ENCODE measurements around the gene CHD9NB.

CHD9NB gene

DNA sequence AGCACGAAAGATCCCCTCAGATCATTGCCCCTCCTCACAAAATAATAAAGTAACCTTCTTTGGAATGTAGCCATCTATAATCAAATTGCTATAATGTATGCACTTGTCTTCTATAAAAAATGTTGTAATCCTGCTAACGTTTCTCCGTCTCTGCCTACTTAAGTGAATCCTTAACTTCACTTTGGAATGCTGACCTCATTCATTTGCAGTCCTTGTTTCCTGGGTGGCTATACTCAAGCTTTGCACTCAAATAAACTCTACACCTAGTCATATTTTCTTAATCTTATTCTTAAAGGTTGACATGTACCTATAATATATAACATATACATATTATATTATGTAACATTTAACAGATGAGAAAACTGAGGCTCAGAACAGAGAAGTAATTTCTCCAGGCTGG, 22.7 kb downstream of the CHD9NB start:
- DNase-seq (ENCODE audit: low read depth): no peak

- no peak for DNase-seq (ENCODE audit: low read depth)
Observed at GRCh38 chr16:53024045-53024444, 28.7 kb downstream of the CHD9NB start.

DNA sequence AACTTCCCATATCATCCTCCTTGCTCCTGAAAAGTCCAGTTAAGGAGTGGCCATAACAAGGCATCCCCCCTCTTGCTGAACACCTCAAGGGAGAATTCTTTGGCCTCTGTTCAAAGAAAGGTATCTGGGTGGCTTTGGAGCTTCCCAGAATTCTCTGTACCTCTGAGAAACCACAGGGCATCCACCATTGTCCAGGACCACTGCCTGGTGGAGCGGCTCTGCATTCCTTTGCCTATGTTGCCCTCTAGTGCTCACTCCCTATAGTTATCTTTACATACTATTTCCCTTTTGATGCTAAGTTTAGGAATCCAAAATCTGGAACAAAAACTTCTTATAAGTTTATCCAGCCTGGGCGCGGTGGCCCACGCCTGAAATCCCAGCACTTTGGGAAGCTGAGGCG, 30.3 kb downstream of the CHD9NB start:
- no peak for DNase-seq (ENCODE audit: low read depth)

DNA sequence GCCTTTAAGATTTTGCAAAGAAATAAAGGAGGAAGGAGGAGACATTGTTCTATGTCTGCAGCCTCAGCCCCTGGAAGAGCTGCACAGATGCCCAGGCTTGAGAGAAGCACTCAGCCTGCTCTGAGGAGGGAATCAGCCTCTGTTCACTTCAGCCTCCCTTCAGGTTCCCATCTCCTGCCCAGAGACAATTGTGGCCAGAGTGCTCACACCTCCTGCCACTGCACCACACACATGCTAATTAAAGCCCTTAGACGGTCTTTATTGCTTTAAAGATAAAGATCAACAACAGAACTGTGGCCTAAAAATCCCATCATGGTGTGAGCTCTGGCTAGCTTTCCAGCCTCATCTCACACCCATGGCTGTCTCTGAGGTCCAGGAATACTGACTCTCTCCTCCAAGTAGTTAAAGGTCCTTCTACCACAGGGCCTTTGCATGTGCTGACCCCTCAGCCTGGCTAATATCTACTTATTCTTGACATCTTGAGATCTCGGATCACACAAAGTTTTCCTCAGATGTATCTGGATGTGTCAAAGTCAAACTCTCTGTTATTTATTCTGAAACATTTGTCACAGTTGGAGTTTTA, 33.8 kb downstream of the CHD9NB start:
- no peak for DNase-seq (ENCODE audit: low read depth)

DNA sequence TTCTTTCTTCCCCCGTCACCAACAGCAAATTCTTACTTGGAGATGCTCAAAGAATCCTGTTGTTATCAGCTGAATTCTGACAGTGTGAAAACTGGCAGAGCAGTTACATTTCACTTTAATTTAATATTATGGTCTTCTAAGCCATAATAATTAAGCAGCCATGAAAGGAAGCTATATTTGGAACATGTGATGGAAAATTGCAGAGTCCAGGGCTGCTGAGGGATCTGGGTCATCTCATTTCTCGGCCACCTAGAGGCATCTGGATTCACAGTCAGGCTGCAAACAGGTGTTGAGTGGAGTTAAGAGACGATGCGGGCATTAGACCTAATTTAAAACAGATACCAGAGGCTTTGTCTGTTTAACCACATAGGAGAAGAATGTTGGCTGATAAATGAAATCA, 38.4 kb downstream of the CHD9NB start:
- no peak for DNase-seq (ENCODE audit: low read depth)

DNA sequence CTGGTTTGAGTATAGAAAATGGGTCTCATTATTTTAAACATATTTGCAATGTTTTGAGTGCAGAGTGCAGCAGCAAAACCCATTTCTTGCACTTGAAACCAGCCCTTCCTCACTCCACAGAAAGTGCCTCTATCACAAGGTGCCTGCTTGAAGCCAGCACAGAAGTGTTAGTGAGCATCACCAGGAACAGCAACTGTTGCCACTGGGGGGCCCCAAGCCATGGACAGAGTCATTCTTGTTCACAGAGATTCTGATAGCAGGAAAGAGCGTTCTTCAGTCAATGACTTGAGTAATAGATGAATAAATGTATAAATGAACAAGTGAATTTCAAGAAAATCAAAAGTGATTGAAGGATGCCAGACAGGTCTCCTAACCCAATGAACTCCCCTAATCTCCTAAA, 45.6 kb downstream of the CHD9NB start:
- no peak for DNase-seq (ENCODE audit: low read depth)

DNA sequence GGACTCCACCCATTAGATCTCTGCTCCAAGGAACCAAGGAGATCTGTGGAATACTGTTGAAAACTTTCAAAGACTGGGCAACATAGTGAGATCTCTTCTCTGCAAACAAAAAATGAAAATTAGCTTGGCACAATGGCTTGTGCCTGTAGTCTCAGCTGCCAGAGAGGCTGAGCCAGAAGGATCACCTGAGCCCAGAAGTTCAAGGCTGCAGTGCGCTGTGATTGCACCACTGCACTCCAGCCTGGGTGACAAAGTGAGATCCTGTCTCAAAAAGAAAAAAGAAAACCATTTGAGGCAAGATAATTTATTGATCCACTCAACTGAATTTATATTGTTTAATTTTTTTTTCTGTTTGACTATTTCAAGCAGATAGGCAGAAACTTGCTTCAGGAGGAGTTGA, 54.8 kb downstream of the CHD9NB start:
- DNase-seq (ENCODE audit: low read depth): no peak

DNA sequence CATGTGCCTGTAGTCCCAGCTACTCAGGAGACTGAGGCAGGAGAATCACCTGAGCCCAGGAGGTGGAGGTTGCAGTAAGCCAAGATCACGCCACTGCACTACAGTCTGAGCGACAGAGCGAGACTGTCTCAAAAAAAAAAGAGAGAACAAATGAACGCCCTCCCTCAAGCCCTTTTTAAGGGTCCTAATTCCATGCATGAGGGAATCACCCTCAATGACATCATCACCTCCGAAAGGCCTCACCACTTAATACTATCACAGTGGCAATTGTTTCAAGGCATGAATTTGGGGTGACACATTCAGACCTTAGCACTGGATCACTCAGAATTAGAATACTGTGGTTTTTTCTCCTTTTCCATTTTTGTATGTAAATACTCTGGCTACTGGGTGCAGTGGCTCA, 57.8 kb downstream of the CHD9NB start:
- no peak for DNase-seq (ENCODE audit: low read depth)

DNA sequence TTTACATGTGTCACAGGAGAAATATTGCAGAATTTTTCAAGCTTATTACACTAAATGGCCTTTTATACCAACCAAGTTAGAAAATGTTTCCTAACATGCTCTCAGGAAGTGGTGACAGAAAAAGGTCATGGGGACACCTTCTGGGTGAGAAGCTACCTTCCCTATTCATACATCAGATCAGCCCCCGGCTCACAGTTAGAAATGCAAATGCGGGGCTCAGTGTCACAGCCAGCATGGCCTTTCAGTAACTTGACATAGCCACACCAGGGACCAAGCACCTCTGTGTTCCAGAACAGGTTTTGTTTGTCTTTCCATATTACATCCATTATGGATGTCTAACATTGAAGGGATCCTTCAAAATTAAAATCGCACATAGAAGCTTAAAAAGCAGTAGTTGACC, 59.5 kb downstream of the CHD9NB start:
- no peak for DNase-seq (ENCODE audit: low read depth)

GRCh38 chr16:52991572-52991971, 61.1 kb downstream of the CHD9NB start:
- DNase-seq (ENCODE audit: low read depth): no peak

Measured in activated T-cell treated with anti-CD3 and anti-CD28 coated beads for 48 hours (primary cell).